ENCODE measurements around the gene NME4. TPM values are rescaled to one million over a fixed set of nuclear protein-coding genes. Genes with fewer than 3 reads are reported as not detected.

Gene NME4
- total RNA-seq, 2 experiments from 2014 or later = 22.9 to 24.2 TPM

DNA sequence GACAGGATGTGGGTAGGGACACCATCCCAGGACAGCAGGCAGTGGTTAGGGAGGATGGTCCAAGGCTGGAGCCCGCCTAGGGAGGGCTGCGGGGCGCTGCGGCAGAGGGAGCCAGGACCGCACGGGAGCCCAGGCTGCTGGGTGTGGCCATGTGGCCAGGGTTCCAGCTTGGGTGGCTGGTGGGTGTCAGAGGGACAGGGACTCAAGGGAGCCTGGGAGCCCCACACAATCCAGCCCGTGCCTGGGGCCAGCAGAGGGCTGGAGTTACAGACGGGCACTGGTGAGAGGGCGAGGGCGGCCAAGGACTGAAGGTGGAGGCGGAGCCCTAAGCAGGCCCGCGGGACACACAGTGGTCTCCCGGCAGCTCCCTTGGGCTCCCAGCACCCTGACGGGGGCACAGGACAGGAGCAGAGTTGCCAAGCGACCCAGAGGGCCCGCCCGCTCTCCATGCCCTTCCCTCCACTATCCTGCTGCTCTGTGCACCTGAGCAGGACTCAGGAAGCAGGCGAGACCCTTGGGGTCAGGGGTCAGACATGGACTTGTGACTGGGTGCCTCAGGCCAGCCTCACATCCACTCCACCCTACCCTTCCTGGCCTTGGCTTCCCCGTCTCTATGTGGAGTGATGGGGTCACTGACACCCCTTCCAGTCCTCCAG, 33.8 kb upstream of the NME4 start:
- H3K4me3 Mint-ChIP-seq = no peak overlapping the region
- no peak overlapping the region for H3K27ac Mint-ChIP-seq
- intact Hi-C loops (cut with micrococcal nuclease) = no loop called here
- peaks cover 6% of the 10 kb centered on the region for H3K4me1 Mint-ChIP-seq (ENCODE audit: low read depth)
- DNase-seq = no peak
- H3K27me3 Mint-ChIP-seq = no peaks in the 10 kb centered on the region
- POLR2A ChIA-PET = interaction anchor here (0.9 kb wide), 1 partner anchor 135 kb away, joined by 5 read pairs; no protein-coding TSS in a partner anchor
- CTCF ChIA-PET = interaction anchor here (0.8 to 2.4 kb wide), 10 partner anchors 13 to 297 kb away, joined by 3 to 20 read pairs (median 6); partner anchors contain the start of gene LUC7L
- ATAC-seq = no peak
- no peaks in the 10 kb centered on the region for H3K9me3 Mint-ChIP-seq
- peaks cover 4% of the 10 kb centered on the region for H3K36me3 Mint-ChIP-seq (ENCODE audit: low read depth)
- TF ChIP-seq, protein P1, sequence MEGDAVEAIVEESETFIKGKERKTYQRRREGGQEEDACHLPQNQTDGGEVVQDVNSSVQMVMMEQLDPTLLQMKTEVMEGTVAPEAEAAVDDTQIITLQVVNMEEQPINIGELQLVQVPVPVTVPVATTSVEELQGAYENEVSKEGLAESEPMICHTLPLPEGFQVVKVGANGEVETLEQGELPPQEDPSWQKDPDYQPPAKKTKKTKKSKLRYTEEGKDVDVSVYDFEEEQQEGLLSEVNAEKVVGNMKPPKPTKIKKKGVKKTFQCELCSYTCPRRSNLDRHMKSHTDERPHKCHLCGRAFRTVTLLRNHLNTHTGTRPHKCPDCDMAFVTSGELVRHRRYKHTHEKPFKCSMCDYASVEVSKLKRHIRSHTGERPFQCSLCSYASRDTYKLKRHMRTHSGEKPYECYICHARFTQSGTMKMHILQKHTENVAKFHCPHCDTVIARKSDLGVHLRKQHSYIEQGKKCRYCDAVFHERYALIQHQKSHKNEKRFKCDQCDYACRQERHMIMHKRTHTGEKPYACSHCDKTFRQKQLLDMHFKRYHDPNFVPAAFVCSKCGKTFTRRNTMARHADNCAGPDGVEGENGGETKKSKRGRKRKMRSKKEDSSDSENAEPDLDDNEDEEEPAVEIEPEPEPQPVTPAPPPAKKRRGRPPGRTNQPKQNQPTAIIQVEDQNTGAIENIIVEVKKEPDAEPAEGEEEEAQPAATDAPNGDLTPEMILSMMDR (IDR thresholded peaks at IDR 0.05) = no peak

DNA sequence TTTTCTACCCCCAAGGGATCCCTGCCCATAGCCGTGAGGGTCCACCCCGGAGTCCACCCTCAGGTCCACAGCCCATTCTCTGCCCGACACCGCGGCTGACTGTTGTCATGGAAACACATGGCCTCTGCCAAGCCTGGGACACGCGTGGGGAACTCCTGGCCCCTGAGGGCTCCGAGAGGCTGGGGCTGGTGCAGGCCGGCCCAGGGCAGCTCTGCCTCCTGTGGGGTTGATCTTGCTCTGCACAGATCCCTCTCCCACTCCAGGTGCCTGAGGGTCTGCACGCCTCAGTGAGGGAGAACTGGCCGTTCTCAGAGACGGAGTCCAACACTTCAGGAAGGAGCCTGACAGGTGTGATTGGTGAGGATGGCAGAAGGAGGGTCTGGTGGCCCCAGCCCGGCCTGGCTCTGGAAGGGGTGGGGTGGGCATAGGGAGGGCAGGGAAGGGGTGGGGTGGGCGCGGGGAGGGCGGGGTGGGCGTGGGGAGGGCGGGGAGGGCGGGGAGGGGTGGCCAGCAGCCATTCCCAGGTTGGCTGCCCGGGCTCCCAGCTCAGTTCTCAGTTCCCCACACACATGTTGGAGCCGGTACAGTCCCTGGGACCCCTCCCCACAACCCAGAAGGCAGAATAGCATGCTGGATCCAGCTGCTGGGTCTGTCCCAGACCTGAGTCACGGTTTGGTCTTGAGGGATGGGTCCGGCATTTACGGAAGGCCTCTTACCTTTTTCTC, 33.1 kb upstream of the NME4 start:
- TF ChIP-seq, protein P1 (IDR thresholded peaks at IDR 0.05) = no peak
- no peaks in the 10 kb centered on the region for H3K9me3 Mint-ChIP-seq
- peaks cover 5% of the 10 kb centered on the region for H3K36me3 Mint-ChIP-seq (ENCODE audit: low read depth)
- no peak for DNase-seq
- CTCF ChIA-PET = interaction anchor here (2.2 to 2.4 kb wide), 2 partner anchors 257 to 298 kb away, joined by 9 to 20 read pairs; no protein-coding TSS in a partner anchor
- POLR2A ChIA-PET = no interaction called here
- no peak overlapping the region for H3K4me3 Mint-ChIP-seq
- ATAC-seq = no peak
- H3K4me1 Mint-ChIP-seq (ENCODE audit: low read depth) = peaks cover 6% of the 10 kb centered on the region
- no peak overlapping the region for H3K27ac Mint-ChIP-seq
- intact Hi-C loops (cut with micrococcal nuclease) = no loop called here
- H3K27me3 Mint-ChIP-seq = no peaks in the 10 kb centered on the region

DNA sequence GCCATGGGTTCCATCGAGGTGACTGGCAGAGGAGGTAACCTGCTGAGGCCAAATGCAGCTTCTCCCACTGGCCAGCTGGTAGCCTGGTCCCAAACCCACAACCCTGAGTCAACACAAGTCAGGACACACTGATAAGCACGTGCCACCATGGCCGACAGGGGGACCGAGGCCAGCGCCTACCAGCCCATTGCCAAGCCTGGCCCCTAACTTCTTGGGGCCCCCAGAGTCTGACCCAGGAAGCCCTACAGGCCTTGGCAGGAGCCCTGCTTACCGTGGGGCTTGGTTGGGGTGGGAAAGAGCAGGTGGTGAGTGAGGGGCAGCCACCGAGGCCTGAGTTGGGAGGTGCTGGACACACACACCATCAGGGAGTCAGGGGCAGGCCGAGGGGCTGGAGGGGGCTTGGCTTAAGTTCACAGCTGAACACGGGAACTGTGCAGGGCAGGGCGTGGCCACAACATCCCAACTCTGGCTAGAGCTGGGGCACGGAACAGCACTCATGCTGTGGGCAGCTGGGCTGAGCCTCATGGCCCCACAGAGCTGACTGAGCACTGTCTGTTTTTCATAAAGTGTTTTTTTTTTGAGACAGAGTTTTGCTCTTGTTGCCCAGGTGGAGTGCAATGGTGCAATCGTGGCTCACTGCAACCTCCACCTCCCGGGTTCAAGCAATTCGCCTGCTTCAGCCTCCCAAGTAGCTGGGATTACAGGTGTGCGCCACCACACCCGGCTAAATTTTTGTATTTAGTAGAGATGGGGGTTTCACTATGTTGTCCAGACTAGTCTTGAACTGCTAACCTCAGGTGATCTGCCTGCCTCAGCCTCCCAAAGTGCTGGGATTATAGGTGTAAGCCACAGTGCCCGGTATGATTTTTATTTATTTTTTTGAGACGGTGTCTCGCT, 32.2 kb upstream of the NME4 start:
- ChIA-PET POLR2A (interaction anchor here (0.7 to 1.0 kb wide), 2 partner anchors 10 to 137 kb away, joined by 3 read pairs; no protein-coding TSS in a partner anchor), CTCF (interaction anchor here (1.2 kb wide), 1 partner anchor 249 kb away, joined by 3 read pairs; no protein-coding TSS in a partner anchor)
- Mint-ChIP-seq H3K4me3 (no peak overlapping the region), H3K36me3 (ENCODE audit: low read depth) (peaks cover 13% of the 10 kb centered on the region), H3K27ac (no peak overlapping the region), H3K9me3 (no peaks in the 10 kb centered on the region), H3K4me1 (ENCODE audit: low read depth) (peaks cover 10% of the 10 kb centered on the region), H3K27me3 (no peaks in the 10 kb centered on the region)
- DNase-seq (no peak), ATAC-seq (no peak)
- TF ChIP-seq, protein P1 (IDR thresholded peaks at IDR 0.05) = no peak
- intact Hi-C loops (cut with micrococcal nuclease) = no loop called here

DNA sequence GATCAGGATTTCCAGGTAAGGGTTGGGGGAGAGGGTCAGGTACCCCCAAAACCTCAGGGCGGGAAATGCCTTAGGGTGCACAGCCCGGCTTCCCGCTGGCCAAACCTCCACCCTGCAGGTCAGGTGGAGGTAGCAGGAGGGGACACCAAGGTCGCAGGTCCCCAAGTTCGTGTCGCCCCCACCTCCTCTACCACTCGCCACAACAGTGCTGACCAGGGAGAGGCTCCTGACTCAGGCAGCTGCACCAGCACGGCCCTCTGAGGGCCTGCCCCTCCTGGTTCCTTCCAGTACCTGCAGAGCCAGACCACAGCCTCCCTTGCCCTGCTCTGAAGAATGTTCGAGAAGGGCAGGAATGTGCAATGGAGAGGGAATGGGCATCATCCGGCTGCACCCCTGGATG, 30.5 kb upstream of the NME4 start:
- intact Hi-C loops (cut with micrococcal nuclease) = no loop called here
- DNase-seq = no peak
- Mint-ChIP-seq H3K27me3 (no peaks in the 10 kb centered on the region), H3K36me3 (ENCODE audit: low read depth) (peaks cover 16% of the 10 kb centered on the region), H3K4me3 (no peak overlapping the region), H3K4me1 (ENCODE audit: low read depth) (peaks cover 19% of the 10 kb centered on the region), H3K27ac (no peak overlapping the region), H3K9me3 (no peaks in the 10 kb centered on the region)
- POLR2A ChIA-PET = interaction anchor here (2.0 kb wide), 1 partner anchor 13 kb away, joined by 6 read pairs; no protein-coding TSS in a partner anchor
- CTCF ChIA-PET = interaction anchor here (0.6 kb wide), 1 partner anchor 270 kb away, joined by 3 read pairs; no protein-coding TSS in a partner anchor
- ATAC-seq = no peak
- TF ChIP-seq, protein P1 (IDR thresholded peaks at IDR 0.05) = no peak
